ENCODE results near the gene METTL17. TPM values are rescaled to one million over a fixed set of nuclear protein-coding genes. Genes with fewer than 3 reads are reported as not detected.

METTL17 gene
- total RNA-seq, 1 donor from 2014 or later, result 49.0 TPM

DNA sequence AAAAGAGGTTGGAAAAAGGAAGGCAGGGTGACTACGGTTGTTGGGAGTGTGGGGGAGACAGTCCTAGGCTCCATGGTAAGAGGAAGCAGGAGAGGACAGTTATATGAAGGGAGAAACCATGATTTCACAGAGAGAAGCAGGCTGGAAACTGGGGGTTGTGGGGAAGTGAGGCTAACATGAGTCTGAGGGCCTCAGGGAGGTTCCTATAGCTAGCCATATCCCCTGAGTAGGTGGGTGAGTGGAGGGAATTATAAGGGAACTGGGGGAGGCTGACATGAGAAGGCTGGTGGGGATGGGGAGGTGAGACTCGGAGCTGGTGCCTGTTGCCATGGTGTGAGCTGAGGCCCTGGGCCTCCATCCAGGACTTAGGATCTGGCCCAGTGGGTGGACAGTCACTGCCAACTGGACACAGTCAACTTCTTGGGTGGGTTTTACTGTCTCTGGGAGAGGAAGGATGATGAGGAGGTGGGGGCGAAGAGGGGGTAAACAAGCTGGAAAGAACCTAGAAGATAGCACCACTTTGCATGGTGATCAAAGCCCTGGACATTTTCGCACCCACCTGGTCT is 43.4 kb downstream of the METTL17 start:
- peaks cover 6% of the 10 kb centered on the region for H3K9me3 Mint-ChIP-seq (ENCODE audit: unreplicated experiment)
- Histone ChIP-seq H3K4me1 (ENCODE audit: insufficient read depth, low read length) (no peaks in the 10 kb centered on the region), H3K4me2 (ENCODE audit: low read length) (no peak overlapping the region)

GRCh38 chr14:21034707-21035106 is 44.9 kb downstream of the METTL17 start, which contains the start of gene RNASE13:
Gene RNASE13, minus strand, starts transcription at chr14:21034807. Its CDS starts 519 bp downstream, at chr14:21034288.
- Histone ChIP-seq H3K27ac (ENCODE audit: low read depth, low read length) (no peak within 1 kb of the TSS), H3K9me3 (ENCODE audit: insufficient read depth, low read depth, low read length) (no peaks in the 10 kb centered on the region), H3K27me3 (ENCODE audit: insufficient read depth, low read length) (peaks cover 13% of the 10 kb centered on the region), H2AFZ (ENCODE audit: low read depth, low read length) (no peak within 1 kb of the TSS), H4K20me1 (ENCODE audit: insufficient read depth, low read length) (no peaks in the 10 kb centered on the region), H3K4me1 (ENCODE audit: insufficient read depth, low read length) (no peaks in the 10 kb centered on the region), H3K4me2 (ENCODE audit: low read length) (no peak within 1 kb of the TSS), H3K79me2 (ENCODE audit: insufficient read depth, low read length) (no peaks in the 10 kb centered on the region), H3K36me3 (ENCODE audit: insufficient read depth, low read length) (no peaks in the 10 kb centered on the region), H3K9ac (ENCODE audit: low read length) (no peak within 1 kb of the TSS), H3K4me3 (ENCODE audit: insufficient read depth, low read depth, low read length) (no peak within 1 kb of the TSS)
- Mint-ChIP-seq H3K4me3 (ENCODE audit: unreplicated experiment) (no peak within 1 kb of the TSS), H3K27me3 (ENCODE audit: low read depth, unreplicated experiment) (peaks cover 54% of the 10 kb centered on the region), H3K9me3 (ENCODE audit: unreplicated experiment) (peaks cover 6% of the 10 kb centered on the region), H3K36me3 (ENCODE audit: low read depth, unreplicated experiment) (no peaks in the 10 kb centered on the region), H3K27ac (ENCODE audit: unreplicated experiment) (no peak within 1 kb of the TSS), H3K4me1 (ENCODE audit: low read depth, unreplicated experiment) (peaks cover 12% of the 10 kb centered on the region)
- FAIRE-seq, result no peak
- DNase-seq (ENCODE audit: low read depth), result no peak
- TF ChIP-seq, protein P1, sequence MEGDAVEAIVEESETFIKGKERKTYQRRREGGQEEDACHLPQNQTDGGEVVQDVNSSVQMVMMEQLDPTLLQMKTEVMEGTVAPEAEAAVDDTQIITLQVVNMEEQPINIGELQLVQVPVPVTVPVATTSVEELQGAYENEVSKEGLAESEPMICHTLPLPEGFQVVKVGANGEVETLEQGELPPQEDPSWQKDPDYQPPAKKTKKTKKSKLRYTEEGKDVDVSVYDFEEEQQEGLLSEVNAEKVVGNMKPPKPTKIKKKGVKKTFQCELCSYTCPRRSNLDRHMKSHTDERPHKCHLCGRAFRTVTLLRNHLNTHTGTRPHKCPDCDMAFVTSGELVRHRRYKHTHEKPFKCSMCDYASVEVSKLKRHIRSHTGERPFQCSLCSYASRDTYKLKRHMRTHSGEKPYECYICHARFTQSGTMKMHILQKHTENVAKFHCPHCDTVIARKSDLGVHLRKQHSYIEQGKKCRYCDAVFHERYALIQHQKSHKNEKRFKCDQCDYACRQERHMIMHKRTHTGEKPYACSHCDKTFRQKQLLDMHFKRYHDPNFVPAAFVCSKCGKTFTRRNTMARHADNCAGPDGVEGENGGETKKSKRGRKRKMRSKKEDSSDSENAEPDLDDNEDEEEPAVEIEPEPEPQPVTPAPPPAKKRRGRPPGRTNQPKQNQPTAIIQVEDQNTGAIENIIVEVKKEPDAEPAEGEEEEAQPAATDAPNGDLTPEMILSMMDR (IDR thresholded peaks at IDR 0.05; ENCODE audit: insufficient read depth, low read depth, low read length), result no peak
- TF ChIP-seq EZH2 (IDR thresholded peaks at IDR 0.05; ENCODE audit: insufficient read depth, low read length), result no peak

More for the DNA sequence above, 43.4 kb downstream of the METTL17 start:
- DNase-seq (ENCODE audit: low read depth), result no peak
- H3K4me3 ChIP-seq (ENCODE audit: insufficient read depth, low read depth, low read length), result no peak overlapping the region
- Mint-ChIP-seq H3K36me3 (ENCODE audit: low read depth, unreplicated experiment) (no peaks in the 10 kb centered on the region), H3K27me3 (ENCODE audit: low read depth, unreplicated experiment) (peaks cover 57% of the 10 kb centered on the region), H3K4me3 (ENCODE audit: unreplicated experiment) (no peak overlapping the region), H3K27ac (ENCODE audit: unreplicated experiment) (no peak overlapping the region), H3K4me1 (ENCODE audit: low read depth, unreplicated experiment) (peaks cover 3% of the 10 kb centered on the region)
- no peaks in the 10 kb centered on the region for H3K79me2 ChIP-seq (ENCODE audit: insufficient read depth, low read length)
- H3K27ac ChIP-seq (ENCODE audit: low read depth, low read length), result no peak overlapping the region
- TF ChIP-seq EZH2 (IDR thresholded peaks at IDR 0.05; ENCODE audit: insufficient read depth, low read length), result no peak
- TF ChIP-seq, protein P1 (IDR thresholded peaks at IDR 0.05; ENCODE audit: insufficient read depth, low read depth, low read length), result no peak
- H2AFZ ChIP-seq (ENCODE audit: low read depth, low read length), result no peak overlapping the region
- no peaks in the 10 kb centered on the region for H3K36me3 ChIP-seq (ENCODE audit: insufficient read depth, low read length)
- no peak overlapping the region for H3K9ac ChIP-seq (ENCODE audit: low read length)
- H4K20me1 ChIP-seq (ENCODE audit: insufficient read depth, low read length), result no peaks in the 10 kb centered on the region
- no peaks in the 10 kb centered on the region for H3K9me3 ChIP-seq (ENCODE audit: insufficient read depth, low read depth, low read length)
- peaks cover 13% of the 10 kb centered on the region for H3K27me3 ChIP-seq (ENCODE audit: insufficient read depth, low read length)
- FAIRE-seq, result no peak

DNA sequence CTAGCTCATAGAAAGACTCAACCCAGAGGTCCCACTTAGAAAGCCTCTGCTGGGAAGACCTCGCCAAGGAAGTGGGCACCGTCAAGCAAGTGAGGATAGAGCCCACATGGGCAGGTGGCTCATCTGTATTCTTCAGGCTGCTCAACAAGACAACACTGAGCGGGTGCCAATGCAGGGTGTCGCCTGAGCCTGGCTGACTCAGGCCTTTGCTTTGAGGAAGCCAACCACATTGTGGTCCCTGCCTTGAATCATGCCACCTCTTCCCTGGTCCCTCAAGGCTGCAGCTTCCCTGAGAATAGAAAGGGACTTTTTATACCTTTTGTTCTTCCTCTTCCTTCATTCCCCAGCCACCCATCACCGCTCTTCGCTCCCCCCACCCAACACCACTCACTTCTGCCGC is 47.0 kb downstream of the METTL17 start:
- DNase-seq (ENCODE audit: low read depth), result no peak
- no peak overlapping the region for H3K4me3 Mint-ChIP-seq (ENCODE audit: unreplicated experiment)
- no peak overlapping the region for H3K9ac ChIP-seq (ENCODE audit: low read length)
- no peak overlapping the region for H3K27ac ChIP-seq (ENCODE audit: low read depth, low read length)
- H3K36me3 ChIP-seq (ENCODE audit: insufficient read depth, low read length), result no peaks in the 10 kb centered on the region
- TF ChIP-seq, protein P1 (IDR thresholded peaks at IDR 0.05; ENCODE audit: insufficient read depth, low read depth, low read length), result no peak
- TF ChIP-seq EZH2 (IDR thresholded peaks at IDR 0.05; ENCODE audit: insufficient read depth, low read length), result no peak
- no peaks in the 10 kb centered on the region for H4K20me1 ChIP-seq (ENCODE audit: insufficient read depth, low read length)
- no peaks in the 10 kb centered on the region for H3K36me3 Mint-ChIP-seq (ENCODE audit: low read depth, unreplicated experiment)
- no peak overlapping the region for H2AFZ ChIP-seq (ENCODE audit: low read depth, low read length)
- no peaks in the 10 kb centered on the region for H3K79me2 ChIP-seq (ENCODE audit: insufficient read depth, low read length)
- no peak overlapping the region for H3K4me2 ChIP-seq (ENCODE audit: low read length)
- no peak overlapping the region for H3K4me3 ChIP-seq (ENCODE audit: insufficient read depth, low read depth, low read length)
- H3K4me1 ChIP-seq (ENCODE audit: insufficient read depth, low read length), result no peaks in the 10 kb centered on the region
- peaks cover 13% of the 10 kb centered on the region for H3K27me3 ChIP-seq (ENCODE audit: insufficient read depth, low read length)
- no peak overlapping the region for H3K27ac Mint-ChIP-seq (ENCODE audit: unreplicated experiment)
- no peaks in the 10 kb centered on the region for H3K9me3 Mint-ChIP-seq (ENCODE audit: unreplicated experiment)
- no peaks in the 10 kb centered on the region for H3K9me3 ChIP-seq (ENCODE audit: insufficient read depth, low read depth, low read length)
- peaks cover 29% of the 10 kb centered on the region for H3K4me1 Mint-ChIP-seq (ENCODE audit: low read depth, unreplicated experiment)
- H3K27me3 Mint-ChIP-seq (ENCODE audit: low read depth, unreplicated experiment), result peaks cover 39% of the 10 kb centered on the region
- no peak for FAIRE-seq

Data from astrocyte (in vitro differentiated cells and primary cell).